Measurements from ENCODE around the gene PTRHD1. TPM values are rescaled to one million over a fixed set of nuclear protein-coding genes. Genes with fewer than 3 reads are reported as not detected.

The PTRHD1 gene
- total RNA-seq, 1 experiment from 2014 or later: 33.4 TPM

DNA sequence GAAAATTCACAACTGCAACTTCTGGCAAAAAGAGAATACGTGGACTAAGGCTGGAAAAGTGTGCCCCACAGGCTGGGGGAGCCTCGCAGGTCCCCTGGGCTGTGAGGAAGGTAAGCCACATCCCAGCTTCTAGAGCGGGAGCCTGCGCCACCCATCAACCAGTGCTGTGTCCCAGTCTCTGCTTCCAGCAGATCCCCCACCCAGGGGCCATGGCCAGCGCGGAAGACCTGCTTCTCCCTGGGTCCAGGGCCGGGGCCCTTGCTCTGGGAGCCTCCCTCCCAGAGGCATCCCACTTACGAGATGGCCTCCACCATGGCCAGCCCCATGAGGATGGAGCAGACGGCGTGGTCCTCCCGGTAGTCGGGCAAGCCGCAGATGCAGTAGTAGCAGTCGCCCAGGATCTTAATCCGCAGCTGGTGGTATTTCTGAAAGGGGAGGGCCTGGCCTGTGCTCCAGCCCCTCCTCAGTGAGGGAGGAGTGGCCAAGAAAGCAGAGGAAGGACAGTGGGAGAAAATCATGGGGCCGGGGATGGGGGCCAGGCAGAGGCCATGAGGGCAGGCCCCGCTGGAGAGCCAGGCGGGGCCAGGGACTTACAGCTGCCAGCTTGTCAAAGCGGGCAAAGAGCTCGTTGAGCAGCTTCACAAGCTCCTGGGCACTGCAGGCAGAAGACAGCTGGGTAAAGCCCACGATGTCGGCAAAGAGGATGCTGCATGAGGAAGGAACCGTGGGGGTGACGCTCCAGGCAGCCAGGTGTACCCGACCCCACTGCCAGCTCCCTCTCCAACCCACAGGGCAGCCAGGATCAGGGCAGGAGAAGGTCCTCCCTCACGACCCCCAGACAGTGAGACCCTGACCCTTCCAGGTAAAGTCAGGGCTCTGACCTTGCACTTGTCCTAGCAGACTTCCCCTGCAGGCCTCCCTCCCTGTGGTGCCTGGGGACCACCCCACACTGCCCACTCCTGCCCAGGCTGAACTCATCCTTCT, 48.1 kb upstream of the PTRHD1 start:
- Histone ChIP-seq H3K36me3 (ENCODE audit: insufficient read depth, low read length, poor library complexity, severe bottlenecking) (no peaks in the 10 kb centered on the region), H3K4me3 (ENCODE audit: low read depth, low read length, poor library complexity, severe bottlenecking) (no peak overlapping the region), H3K27ac (ENCODE audit: low read depth, low read length, poor library complexity, severe bottlenecking) (no peak overlapping the region), H3K4me1 (ENCODE audit: insufficient read depth, low read length, poor library complexity, severe bottlenecking) (no peaks in the 10 kb centered on the region), H3K27me3 (replicated peaks; ENCODE audit: insufficient read depth, low read depth, low read length, poor library complexity) (no peaks in the 10 kb centered on the region), H3K9me3 (ENCODE audit: low read depth, low read length, poor library complexity, severe bottlenecking) (no peaks in the 10 kb centered on the region)
- CTCF ChIA-PET: no interaction called here
- BruUV-seq (replicated peaks): no TSS peak
- TF ChIP-seq, protein P1, sequence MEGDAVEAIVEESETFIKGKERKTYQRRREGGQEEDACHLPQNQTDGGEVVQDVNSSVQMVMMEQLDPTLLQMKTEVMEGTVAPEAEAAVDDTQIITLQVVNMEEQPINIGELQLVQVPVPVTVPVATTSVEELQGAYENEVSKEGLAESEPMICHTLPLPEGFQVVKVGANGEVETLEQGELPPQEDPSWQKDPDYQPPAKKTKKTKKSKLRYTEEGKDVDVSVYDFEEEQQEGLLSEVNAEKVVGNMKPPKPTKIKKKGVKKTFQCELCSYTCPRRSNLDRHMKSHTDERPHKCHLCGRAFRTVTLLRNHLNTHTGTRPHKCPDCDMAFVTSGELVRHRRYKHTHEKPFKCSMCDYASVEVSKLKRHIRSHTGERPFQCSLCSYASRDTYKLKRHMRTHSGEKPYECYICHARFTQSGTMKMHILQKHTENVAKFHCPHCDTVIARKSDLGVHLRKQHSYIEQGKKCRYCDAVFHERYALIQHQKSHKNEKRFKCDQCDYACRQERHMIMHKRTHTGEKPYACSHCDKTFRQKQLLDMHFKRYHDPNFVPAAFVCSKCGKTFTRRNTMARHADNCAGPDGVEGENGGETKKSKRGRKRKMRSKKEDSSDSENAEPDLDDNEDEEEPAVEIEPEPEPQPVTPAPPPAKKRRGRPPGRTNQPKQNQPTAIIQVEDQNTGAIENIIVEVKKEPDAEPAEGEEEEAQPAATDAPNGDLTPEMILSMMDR (conservative IDR thresholded peaks at IDR 0.05; ENCODE audit: low read depth, low read length): no peak
- no peak for TF ChIP-seq EZH2 (IDR thresholded peaks at IDR 0.05; ENCODE audit: borderline replicate concordance, low read depth, low read length, poor library complexity, severe bottlenecking)
- intact Hi-C loops (cut with micrococcal nuclease; ENCODE audit: unreplicated experiment): no loop called here
- POLR2A ChIA-PET (ENCODE audit: low non-redundant PET): no interaction called here
- DNase-seq (ENCODE audit: low spot score): no peak

DNA sequence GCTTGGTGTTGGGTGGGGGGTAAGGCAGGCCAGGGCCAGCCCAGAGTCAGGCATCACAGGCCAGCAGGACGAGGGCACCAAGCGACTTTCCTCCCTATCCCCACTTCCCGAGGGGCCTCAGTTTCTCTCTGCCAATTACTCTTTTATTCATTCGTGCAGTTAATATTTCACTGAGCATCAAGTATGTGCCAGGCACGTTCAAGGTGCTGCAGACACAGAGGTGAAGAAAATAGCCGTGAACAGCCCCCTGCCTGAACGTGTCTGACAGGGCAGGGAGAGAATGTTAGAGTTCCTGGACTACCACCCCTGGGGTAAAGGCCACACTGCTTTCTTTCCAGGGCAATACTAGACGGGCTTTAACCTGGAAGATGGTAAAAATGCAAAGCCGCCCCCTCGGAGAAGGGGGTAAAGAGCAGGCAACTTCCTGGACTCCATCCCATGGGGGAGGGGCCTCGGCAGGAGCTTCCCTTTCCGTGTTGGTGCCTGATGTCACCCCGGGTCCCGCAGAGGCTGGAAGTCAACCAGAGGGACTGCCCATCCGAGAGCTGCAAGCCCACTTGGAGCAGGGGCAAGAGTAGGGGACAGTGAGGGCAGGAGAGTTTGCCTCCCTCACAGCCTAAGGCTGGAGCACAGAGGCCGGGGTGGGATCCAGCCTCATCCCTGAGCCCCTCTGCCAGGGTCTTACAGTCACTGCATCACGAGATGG, 47.1 kb upstream of the PTRHD1 start:
- CTCF ChIA-PET: interaction anchor here (0.6 kb wide), 1 partner anchor 289 kb away, joined by 4 read pairs; no protein-coding TSS in a partner anchor
- intact Hi-C loops (cut with micrococcal nuclease; ENCODE audit: unreplicated experiment): no loop called here
- no TSS peak for BruUV-seq (replicated peaks)

DNA sequence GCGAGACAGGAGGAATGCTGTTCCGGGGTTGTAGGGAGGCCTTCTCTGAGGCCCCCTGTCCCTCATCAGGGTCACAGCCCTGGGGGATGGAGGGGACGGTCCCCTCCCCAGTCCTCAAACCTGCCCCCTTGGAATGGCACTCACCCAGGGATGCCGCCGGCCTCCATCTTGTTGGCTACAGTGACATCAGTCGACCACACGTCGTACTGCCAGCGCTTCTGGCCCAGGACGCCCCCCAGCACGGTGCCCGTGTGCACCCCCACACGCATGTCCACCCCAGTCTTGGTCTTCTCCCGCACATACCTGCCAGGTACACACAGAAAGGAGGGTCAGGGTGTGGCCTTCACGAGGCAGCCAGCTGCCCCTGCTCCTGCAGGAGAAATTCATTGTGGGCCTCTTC, 46.5 kb upstream of the PTRHD1 start:
- CTCF ChIA-PET: no interaction called here
- Histone ChIP-seq H3K27ac (ENCODE audit: low read depth, low read length, poor library complexity, severe bottlenecking) (no peak overlapping the region), H3K4me1 (ENCODE audit: insufficient read depth, low read length, poor library complexity, severe bottlenecking) (no peaks in the 10 kb centered on the region), H3K27me3 (replicated peaks; ENCODE audit: insufficient read depth, low read depth, low read length, poor library complexity) (no peaks in the 10 kb centered on the region), H3K4me3 (ENCODE audit: low read depth, low read length, poor library complexity, severe bottlenecking) (no peak overlapping the region), H3K9me3 (ENCODE audit: low read depth, low read length, poor library complexity, severe bottlenecking) (no peaks in the 10 kb centered on the region), H3K36me3 (ENCODE audit: insufficient read depth, low read length, poor library complexity, severe bottlenecking) (no peaks in the 10 kb centered on the region)
- TF ChIP-seq, protein P1 (conservative IDR thresholded peaks at IDR 0.05; ENCODE audit: low read depth, low read length): no peak
- TF ChIP-seq EZH2 (IDR thresholded peaks at IDR 0.05; ENCODE audit: borderline replicate concordance, low read depth, low read length, poor library complexity, severe bottlenecking): no peak
- DNase-seq (ENCODE audit: low spot score): no peak
- POLR2A ChIA-PET (ENCODE audit: low non-redundant PET): no interaction called here
- BruUV-seq (replicated peaks): no TSS peak
- intact Hi-C loops (cut with micrococcal nuclease; ENCODE audit: unreplicated experiment): loop anchor here (10.0 kb wide), 1 partner anchor 295 kb away; no protein-coding TSS in a partner anchor

More for the DNA sequence above, 47.1 kb upstream of the PTRHD1 start:
- H3K27ac ChIP-seq (ENCODE audit: low read depth, low read length, poor library complexity, severe bottlenecking): no peak overlapping the region
- TF ChIP-seq, protein P1 (conservative IDR thresholded peaks at IDR 0.05; ENCODE audit: low read depth, low read length): no peak
- TF ChIP-seq EZH2 (IDR thresholded peaks at IDR 0.05; ENCODE audit: borderline replicate concordance, low read depth, low read length, poor library complexity, severe bottlenecking): no peak
- H3K36me3 ChIP-seq (ENCODE audit: insufficient read depth, low read length, poor library complexity, severe bottlenecking): no peaks in the 10 kb centered on the region
- no peaks in the 10 kb centered on the region for H3K4me1 ChIP-seq (ENCODE audit: insufficient read depth, low read length, poor library complexity, severe bottlenecking)
- no peak for DNase-seq (ENCODE audit: low spot score)
- no peak overlapping the region for H3K4me3 ChIP-seq (ENCODE audit: low read depth, low read length, poor library complexity, severe bottlenecking)
- no peaks in the 10 kb centered on the region for H3K27me3 ChIP-seq (replicated peaks; ENCODE audit: insufficient read depth, low read depth, low read length, poor library complexity)
- POLR2A ChIA-PET (ENCODE audit: low non-redundant PET): no interaction called here
- no peaks in the 10 kb centered on the region for H3K9me3 ChIP-seq (ENCODE audit: low read depth, low read length, poor library complexity, severe bottlenecking)
